Measurements from ENCODE around the gene DNAAF8.

The DNAAF8 gene

GRCh38 chr16:4687946-4688673 lies 46.2 kb upstream of the DNAAF8 start:
- no peak for TF ChIP-seq CTCF (conservative IDR thresholded peaks at IDR 0.05)
- H3K27ac ChIP-seq, result no peak overlapping the region

- H3K27ac ChIP-seq, result no peak overlapping the region
- no peak for TF ChIP-seq CTCF (conservative IDR thresholded peaks at IDR 0.05)
Observed at GRCh38 chr16:4688674-4689045, 45.7 kb upstream of the DNAAF8 start.

GRCh38 chr16:4689091-4689671 lies 45.2 kb upstream of the DNAAF8 start:
- no peak for TF ChIP-seq CTCF (conservative IDR thresholded peaks at IDR 0.05)
- no peak overlapping the region for H3K27ac ChIP-seq

DNA sequence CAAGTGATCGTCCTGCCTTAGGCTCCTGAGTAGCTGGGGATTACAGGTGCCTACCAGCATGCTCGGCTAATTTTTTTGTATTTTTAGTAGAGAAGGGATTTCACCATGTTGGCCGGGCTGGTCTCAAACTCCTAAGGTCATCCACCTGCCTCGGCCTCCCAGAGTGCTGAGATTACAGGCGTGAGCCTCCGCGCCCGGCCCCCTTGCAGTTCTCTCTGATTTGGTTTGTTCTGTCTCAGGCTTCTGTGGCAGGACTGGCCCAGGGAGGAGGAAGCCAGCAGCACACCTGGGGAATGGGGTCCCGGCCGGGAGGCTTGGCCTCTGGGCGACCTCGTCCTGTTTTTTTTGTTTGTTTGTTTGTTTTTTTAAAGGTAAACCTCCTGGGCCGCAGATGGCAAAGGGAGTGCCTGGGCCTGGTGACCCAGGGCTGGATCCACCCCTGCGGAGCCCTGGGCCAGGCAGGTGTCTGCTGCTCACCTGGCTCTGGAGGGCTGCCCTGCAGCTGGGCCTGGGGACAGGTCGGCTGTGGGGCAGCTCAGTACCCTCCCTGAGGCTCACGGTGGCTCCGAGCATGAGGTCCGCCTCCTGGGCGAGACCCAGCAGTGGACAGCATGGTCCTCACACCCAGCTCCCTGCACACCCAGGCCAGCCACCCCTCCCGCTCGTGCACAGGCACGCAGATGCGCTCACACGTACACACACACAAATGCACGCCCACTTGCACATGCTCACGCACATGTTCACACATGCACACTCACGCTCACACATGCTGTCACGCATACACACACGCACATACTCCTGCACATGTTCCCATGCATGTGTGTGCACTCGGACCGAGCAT lies 44.3 kb upstream of the DNAAF8 start:
- TF ChIP-seq CTCF (conservative IDR thresholded peaks at IDR 0.05), result no peak
- no peak overlapping the region for H3K27ac ChIP-seq

DNA sequence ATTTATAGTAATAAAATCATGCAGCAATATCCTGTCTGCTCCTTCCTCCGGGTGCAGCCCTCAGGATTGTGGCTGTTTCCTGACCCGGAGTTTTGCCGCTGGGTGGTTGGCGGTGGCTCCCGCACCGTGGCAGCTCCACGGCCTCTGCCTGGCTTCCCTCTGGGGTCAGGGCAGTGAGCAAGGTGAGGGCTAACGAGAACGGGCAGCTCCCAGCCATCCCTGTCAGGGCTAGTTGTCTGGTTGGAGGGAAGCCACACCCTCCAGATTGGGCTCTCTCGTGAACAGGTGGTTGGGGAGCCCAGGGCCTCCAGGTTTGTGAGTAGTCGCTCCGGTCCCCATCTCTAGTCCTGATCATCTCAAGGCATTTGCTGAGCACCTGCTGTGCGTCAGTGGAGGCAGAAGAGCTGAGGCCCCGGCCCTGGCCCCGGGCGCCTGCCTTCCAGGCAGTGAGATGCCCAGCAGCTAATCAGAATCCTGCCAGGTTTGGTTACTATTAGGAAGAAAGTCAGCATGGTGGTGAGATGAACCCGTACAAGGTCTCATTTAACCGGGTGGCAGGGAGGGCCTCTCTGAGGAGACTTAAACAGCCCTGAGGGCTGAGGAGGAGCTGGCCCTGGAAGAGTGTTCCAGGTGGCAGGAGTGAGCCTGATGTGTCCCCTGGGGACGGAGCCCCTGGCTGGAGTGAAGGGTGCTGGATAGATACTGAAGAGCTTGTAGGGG lies 43.2 kb upstream of the DNAAF8 start:
- H3K27ac ChIP-seq, result no peak overlapping the region
- TF ChIP-seq CTCF (conservative IDR thresholded peaks at IDR 0.05), result no peak

DNA sequence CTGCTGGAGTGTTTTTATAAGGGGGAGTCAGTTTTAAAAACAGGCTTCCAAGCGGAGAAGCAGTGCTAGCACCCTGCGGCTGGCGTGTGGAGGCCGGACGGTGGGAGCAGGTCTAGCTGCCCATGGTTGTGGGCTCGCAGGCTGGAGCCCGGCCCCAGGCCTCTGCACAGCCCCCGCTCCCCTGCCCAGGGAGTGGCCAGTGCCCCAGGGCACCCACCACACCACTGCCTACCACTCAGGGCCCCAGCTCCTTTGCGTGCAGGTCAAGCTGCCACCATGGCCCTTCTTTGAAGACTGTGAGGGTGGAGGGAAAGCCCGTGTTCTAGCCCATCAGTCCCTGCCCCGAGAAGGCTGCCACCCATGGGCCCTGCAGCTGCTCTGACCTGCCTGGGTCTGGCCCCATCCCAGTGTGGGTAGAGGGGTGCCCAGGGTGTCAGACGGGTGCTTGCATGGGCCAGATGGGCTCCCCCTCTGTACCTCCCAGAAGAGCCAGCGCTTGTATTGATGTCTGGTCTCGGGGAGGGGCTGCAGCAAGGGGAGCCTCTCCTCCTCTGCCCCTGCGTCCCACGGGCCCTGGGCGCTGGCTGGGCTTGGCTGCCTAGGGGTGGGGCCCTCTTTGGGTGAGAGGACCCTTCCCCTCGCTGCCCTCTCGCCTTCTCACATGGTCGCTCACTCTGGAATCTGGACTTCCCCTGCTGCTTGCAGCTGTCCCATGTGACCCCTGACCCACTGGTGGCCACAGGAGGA lies 42.5 kb upstream of the DNAAF8 start:
- TF ChIP-seq CTCF (conservative IDR thresholded peaks at IDR 0.05), result no peak
- H3K27ac ChIP-seq, result peak overlapping the region; percentile 88
